T-helper 22 cell (primary cell): ENCODE results near the gene ARVCF.

Source experiments
- DNase-seq: peaks from one replicate; pipeline ENCODE4 v3.0.0-alpha.2; 2020; ENCODE audit warnings: low read depth

The ARVCF gene

DNA sequence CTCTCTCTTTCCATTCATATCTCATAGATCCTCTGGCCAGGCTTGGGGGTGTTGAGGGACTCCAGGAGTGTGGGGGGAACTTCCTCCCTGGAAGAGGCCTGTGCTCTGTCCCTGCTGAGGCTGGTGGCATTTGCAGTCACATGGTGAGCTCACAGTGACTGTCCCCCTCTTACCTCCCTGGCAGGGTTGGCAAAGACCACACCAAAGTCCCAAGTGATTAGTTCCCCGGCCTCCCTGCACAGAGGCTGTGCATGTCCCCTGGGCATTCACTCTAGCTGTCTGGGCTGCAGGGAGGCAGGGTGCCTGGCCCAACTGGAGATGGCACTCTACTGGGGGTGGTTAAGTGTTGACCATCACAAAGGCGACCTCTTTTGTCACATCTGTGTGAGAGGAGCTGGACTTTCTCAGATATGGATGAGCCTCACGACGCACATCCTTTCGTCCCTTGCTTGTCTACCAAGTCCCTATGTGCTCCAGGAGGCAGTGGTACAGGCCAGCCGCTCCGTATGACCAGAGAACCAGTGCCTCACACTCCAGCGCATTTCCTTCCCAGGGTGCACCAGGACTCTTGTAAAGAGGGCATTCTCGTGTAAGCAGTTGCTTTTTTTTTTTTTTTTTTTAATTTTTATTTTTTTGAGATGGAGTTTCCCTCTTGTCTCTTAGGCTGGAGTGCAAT lies 13.1 kb upstream of the ARVCF start:
- DNase-seq = no peak

DNA sequence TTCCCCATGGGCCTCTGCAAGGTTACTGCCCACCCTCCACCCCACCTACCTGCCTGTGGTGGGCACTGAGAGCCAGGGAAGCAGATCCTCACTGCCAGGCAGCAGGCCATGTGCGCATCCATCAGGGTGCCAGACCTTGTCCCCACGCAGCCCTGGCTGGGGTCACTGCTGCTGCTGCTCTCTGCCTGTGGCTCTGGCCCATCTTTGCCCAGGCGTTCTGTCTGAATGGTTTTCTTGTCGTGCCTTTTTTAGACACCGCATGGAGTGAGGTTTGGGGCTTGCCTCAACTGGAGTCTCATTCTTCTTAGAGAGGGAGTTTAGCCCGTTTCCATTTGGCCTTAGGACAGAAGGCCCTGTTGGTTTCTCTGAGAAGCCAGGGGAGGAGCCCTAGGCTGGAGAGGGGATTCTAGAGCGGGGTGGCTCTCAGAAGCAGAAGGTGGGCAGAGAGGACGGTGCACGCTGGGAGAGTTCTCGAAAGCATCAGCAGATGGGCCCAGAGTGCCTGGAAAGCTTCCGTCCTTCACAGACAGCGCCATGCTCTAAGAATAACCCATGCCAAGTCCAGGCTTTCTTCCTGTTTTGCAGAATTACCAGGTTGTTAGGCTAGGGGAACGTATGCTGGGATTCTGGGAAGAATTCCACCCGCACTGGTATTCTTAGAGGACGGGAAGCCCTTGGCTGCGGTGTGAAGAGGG lies 12.4 kb upstream of the ARVCF start:
- no peak for DNase-seq

DNA sequence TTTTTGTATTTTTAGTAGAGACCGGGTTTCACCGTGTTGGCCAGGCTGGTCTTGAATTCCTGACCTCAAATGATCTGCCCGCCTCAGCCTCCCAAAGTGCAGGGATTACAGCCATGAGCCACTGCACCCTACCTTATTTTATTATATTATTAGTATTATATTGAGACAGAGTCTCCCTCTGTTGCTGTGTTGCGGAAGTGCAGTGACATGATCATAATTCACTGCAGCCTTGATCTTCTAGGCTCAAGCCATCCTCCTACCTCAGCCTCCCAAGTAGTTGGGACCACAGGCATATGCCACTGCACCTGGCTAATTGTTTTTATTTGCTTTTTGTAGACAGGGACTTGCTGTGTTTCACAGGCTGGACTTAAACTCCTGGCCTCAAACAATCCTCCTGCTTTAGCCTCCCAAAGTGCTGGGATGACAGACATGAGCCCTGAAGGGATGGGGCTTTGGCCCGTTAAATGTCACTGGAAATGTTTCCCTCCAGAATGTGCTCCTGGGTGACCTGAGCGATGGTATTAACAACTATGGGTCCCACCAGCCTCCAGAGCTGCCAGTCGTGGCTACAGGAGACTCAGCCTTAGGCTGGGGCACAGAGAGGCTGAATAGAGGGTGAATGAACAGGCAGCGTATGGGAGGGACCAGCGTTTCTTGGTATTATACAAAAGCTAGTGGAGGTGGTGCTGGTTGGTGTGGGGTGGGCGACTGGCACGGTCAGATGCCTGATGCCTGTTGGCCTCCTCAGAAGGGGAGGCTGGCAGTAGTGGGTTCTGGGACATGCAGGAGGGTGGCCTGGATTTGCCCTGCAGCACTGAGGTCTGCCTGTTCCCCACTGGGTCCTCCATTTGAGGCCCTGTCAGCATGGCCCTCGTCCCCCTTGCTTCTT lies 11.6 kb upstream of the ARVCF start:
- no peak for DNase-seq

DNA sequence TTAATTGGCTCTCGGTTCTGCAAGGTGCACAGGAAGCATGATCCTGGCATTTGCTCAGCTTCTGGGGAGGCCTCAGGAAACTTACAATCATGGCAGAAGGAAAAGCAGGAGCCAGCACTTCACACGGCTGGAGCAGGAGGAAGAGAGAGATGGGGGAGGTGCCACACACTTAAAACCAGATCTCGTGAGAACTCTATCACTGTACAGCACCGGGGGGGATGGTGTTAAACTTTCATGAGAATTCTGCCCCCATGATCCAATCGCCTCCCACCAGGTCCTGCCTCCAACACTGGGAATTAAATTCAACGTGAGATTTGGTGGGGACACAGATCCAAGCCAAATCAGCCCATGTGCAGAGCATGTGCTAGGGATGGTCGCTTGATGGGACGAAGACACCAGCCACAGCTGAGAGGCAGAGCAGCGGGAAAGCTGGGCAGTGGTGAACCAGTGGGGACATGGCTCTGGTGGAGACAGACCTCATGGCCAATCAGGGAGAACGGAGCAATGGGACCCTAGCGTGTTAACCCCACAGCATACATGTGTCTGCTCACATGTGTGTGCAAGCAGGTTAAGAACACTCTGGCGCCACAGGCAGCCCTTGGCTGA lies 10.5 kb upstream of the ARVCF start:
- no peak for DNase-seq

DNA sequence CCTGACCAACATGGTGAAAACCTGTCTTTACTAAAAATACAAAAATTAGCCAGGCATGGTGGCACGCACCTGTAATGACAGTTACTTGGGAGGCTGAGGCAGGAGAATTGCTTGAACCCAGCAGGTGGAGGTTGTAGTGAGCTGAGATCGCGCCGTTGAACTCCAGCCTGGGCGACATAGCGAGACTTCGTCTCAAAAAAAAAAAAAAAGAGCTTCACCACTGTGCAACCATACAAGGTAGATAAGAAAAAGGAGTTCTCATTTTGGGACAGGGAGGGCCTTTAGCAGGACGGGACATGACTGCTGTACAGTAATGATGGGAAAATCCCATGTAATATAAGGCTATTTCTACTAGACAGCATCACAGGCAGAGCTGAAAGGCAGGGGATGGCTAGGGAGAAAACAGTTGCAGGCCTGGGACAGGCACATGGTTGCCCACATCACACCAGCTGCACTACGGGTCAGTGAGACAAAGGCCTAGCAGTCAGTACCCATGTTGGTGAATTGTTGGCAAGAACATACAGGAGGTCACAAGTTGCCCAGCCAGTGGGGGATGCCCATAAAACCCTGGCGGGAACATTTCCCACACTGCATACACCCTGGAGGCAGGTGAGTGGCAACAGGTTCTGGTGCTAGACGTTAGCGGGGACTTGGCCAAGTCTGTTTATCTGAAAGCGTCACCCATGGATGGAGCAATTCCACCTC lies 9.7 kb upstream of the ARVCF start:
- no peak for DNase-seq

DNA sequence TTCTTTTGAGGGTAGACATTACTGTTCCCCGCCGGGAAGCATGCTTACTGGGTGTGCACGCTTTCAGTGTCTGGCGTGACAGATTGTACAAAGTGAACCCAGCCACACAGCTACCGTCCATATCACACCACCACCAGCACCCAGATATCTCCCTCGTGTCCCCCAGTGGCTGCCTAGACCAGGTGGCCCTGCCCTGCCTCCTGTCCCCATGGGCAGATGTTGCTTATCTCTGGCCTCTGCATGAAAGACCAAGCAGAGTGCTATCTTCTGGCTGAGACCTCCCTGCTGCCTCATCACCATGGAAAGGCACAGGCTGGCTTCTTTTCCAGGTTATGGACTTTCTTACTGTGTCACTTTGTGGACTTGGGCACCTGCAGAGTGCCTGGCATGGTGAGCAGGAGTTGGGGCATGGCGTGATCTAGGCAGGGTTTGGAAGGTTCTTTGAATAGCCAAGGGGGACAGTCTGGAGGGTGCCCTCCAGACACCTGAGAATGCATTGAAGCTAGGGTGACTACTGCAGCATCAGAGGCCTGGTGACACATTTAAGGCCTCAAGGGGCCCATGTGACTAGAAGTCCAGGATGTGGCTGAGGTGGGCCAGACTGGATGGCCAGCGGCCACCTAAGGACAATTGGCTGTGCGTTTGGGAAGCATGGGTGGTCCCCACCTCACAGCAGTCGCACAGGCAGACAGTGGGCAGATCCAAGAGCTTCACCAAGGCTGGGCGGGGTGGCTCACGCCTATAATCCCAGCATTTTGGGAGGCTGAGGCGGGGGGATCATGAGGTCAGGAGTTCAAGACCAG lies 9.0 kb upstream of the ARVCF start:
- DNase-seq = no peak

DNA sequence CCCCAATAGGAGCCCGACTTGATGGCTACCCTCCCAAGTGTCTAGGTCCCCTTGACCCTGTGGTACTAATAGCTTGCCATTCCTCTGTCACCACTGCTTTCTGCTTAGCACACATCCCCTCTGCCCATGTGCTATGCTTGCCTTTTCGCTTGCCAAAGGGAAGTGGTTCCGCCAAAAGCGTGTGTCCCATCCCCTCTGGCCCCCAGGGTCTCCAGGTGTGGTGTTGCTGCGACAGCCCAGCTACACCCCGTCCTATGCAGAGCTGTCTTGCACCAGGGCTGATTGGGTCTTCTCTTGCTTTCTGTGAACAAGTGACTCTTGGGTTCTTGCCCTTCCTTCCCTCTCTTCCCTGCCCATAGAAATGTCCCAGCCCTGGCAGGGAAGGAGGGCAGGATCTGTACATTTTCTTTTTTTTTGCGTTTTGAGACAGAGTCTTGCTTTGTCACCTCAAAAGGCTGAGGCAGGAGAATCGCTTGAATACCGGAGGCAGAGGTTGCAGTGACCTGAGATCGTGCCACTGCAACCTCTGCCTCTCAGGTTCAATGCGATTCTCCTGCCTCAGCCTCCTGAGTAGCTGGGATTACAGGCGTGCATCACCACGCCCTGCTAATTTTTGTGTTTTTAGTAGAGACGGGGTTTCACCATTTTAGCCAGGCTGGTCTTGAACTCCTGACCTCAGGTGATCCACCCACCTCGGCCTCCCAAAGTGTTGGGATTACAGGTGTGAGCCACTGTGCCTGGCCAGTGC lies 8.2 kb upstream of the ARVCF start:
- no peak for DNase-seq

DNA sequence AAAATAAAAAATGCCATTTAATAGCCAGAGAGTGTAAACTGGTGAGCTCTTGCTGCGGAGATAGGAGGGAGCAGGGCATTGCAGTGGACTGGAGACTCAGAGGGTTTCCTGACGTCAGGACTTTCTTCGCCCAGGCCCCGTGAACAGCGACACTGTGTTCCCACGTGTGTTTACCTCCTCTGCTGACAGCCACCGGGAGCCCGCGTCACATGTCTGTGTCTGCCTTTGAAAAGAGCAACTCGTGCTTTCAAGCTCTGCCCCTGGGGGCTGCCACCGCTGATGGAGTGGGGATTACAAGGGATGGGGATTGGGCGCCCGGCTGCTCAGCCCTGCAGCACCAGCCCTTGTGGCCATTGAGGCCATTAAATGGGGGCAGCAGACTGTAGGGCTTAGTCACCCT lies 7.6 kb upstream of the ARVCF start:
- DNase-seq = no peak

DNA sequence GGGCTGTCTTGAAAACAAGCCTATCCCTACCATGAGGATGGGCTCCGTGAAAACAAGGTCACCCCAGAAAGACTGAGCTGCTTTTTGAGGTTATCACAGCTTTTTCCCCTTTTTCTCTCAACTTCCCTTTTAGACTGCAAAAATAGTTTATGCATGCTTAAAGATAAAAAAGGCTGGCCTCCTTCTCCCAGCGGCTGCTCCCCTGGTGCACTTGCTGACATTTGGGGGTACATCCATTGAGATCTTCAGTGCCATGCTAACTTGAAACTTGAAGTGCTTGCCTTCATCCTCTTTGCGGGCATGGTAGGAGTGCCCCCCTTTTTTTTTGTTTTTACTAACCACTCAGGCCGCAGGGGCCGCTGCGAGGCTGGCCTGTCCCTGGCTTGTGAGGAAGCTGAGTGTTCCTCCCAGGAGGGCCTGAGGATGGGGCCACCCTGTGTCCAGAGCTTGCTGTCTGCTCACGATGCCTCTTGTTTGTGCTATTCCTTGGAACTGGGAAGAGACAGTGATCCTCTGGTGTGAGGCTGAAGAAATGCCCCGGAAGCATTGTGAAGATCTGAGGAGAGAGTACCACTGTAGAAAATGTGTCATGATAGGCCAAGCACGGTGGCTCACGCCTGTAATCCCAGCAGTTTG lies 6.5 kb upstream of the ARVCF start:
- DNase-seq = no peak

DNA sequence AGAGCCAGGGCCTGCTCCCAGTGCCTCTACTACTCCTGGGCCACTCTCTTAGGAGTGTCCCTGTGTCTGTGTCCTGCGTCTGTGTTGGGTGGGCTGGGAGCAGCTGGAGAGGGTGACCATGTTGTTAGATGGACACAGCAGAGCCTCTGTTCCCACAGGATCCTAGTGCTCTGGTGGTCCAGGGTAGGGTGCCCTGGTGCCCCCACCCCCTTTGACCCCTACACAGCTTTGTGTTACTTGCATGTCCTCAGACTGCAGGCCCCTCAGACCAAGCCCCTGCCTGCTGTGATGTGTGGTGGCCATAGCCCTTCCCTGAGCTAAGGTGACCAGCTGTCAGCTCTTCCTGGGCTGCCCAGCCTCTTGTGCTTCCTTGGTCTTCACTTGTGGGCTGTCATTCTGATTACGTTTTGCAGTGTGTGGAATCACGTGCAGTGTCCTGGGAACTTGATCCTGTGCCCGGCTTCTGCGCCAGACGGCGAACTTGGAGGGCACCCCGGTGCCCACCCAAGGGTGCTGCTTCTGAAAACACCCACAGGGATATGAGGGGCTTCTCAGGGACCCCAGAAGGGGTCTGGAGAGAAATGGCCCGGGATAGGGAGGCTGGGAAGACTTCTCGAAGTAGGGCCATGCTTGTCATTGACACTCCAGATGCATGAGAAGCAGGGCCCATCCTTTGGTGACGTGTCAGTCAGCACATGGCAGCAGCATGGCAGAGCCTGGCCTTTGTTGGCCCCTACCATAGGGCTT lies 5.8 kb upstream of the ARVCF start:
- no peak for DNase-seq

DNA sequence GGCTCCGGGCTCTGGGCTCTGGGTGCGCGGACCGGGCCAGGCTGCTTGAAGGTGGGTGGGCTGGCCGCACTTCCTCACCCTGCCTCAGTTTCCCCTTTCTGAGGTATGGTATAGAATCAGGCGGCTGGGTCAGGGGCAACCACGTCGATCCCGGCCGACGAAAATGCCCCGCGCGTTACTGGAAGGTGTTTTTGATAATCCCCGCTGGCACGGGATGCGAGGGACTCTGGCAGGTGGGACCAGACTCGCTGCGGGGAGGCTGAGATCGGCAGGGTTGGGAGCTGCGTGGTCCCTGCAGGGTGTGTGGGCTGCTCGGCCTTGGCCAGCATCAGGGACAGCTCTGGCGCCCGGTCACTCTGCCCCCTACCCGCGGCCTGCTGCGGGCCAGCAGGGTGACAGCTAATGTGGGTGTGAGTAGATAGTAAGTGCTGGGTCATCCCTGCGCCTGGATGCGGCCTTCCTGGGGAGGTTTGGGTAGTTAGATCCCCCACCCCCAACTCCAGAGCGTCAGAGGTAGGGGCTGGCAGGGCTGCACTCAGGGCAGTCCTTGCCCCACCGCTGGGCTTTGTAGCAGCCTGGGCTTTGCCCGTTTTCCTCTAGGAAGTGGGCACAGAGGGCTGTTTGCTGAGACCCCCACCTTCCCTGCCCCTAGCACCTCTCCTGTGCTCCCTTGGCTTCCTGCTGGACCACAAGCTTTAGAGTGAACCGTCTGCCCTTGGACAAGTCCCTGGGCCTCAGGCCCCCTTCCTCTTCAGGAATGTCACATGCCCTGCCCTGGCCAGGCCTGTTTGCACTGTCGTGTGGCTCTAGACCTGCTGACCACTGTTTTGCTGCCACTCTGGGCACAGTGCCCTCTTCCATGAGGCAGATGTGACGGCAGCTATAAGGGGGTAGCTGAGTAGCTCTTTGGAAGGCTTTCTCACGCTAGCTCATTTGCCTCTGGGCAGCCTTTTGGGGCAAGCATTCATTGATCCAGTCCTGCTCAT lies 4.9 kb upstream of the ARVCF start:
- no peak for DNase-seq

DNA sequence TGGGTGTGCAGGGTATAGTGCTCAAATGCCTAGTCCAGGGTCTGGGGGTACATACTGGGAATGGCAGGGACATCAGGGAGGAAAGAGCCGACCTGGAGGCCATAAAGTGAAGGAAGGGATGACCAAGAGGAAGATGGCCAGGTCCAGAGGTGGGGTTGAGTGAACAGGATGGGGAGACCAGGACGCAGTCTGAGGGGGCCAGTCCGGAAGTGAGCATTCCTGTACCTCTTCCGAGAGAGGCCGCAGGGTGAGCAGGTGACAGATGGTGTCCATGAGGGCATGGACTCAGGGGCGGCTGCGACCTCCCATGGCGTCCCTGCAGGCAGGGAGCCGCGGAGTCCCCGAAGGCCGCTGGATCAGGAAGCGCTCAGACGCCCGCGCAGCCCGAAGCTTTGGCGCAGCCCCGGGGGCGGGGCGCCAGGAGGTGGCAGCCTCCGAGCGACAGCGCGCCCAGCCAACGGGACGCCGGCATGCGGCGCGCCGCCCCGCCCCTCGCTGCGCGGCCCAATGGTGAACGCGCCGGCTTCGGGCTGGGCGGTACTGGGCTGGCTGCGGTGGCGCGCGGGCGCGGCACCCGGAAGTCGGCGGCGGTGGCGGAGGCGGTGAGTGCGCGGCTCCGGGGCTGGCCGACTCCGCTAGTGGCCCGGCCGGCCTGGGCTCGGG lies 4.0 kb upstream of the ARVCF start, which contains the start of gene TANGO2:
Gene TANGO2, plus strand, starts transcription at position 578 of the 663 bp plus-strand sequence. CDS start 15,689 bp downstream, outside the sequence.
- peak; percentile 86 for DNase-seq

DNA sequence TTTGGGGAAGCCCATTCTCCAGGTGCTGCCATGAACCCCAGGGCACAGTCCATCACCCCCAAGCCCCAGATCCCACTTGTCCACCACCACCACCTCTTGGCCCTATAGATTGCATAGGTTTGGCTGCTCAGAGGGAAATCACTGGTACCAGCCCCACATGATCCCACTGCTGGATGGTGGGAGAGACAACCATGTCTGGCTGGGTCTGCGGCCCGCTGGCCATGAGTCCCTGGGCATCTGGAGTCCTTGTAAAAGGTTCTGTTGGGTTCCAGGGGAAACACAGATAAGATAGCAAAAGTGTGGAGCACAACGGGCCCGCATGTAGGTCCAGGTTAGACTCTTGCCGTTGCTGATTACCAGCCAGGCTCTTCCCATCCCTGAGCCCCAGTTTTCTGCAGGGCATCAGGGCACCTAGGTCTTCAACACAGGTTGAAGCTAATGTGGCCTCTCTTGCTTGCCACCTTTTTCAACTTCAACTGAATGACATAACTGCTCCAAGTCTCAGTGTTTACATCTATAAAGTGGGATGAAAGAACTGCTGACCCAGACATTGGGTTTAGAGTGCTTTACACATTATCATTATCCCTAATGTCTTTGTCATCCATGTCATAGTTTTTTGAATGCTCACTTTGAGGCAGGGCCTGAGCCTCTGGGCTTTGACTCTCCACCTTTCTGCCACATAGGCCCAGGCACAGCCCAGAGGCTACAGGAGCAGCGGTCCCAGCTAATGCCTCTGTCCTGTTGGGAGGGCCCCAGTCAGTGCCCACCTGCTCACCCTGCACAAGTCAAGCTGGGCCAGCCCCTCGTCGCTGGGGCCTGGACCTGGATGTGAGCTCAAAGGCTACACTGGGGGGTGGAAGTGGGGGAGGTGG lies 3.3 kb upstream of the ARVCF start:
- DNase-seq = no peak

DNA sequence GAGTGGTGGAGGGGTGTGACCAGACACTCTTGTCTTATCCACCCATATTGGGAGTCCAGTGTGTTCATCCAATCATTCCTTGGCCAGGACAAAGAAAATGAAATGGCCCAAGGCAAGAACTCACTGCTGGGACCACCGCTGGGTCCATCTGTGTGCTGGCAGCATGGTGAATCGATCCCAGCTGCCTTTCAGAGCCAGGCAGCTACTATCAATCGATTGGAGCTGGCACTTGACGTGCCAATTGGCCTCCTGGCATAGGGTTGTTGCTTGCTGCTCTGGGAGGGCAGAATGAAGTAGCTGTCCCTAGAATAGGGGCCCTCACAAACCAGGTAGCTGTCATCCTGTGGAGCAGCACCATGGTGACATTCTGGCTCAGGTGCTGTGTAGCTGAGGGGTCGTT lies 1.4 kb upstream of the ARVCF start:
- no peak for DNase-seq

DNA sequence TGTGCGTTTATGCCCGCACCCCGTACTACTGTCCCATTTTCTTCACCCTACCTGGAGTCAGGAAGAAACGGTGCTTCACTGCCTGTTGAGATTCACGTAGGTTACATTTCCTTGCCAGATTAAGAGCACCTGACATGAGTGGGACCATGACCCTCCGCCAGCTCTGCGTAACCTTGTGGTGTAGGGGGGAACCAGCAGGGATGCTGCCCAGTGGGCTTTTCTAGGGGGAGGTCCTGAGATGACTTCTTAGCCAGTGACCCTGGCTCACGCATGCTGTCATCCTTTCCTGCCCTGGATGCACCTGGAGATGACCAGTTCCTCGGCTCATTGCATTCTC lies 967 bp upstream of the ARVCF start:
- DNase-seq = no peak
